MM.1S (cell line): ENCODE measurements around the gene RALY.

Source experiments
- EZH2 ChIP-seq: fragments of 300-600 bp; sonication (generic); optimal IDR thresholded peaks from 2 replicates; pipeline ENCODE3; 2017; ENCODE audit warnings: low read depth, mild to moderate bottlenecking, antibody characterized with exemption, low read length, mixed read lengths
- TF ChIP-seq, protein P1 (sequence below): fragments of 300-600 bp; sonication (generic); IDR thresholded peaks from 2 replicates; pipeline ENCODE4 v1.5.1; 2016; ENCODE audit warnings: antibody characterized with exemption, low read length, mixed read lengths

DNA sequence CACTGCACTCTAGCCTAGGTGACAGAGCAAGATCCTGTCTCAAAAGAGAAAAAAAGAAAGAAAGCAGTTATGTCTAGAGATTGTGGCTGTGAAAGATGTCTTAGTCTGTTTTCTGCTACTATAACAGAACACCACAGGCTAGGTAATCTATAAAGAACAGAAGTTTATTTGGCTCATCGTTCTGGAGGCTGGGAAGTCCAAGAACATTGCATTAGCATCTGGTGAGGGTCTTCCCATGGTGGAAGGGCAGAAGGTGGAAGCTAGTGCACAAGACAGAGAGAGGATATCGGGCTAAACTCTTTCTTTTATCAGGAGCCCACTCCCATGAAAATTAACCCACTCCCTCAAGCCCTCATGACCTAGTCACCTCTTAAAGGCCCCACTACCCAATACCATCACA lies 16.2 kb upstream of the RALY start:
- TF ChIP-seq, protein P1, sequence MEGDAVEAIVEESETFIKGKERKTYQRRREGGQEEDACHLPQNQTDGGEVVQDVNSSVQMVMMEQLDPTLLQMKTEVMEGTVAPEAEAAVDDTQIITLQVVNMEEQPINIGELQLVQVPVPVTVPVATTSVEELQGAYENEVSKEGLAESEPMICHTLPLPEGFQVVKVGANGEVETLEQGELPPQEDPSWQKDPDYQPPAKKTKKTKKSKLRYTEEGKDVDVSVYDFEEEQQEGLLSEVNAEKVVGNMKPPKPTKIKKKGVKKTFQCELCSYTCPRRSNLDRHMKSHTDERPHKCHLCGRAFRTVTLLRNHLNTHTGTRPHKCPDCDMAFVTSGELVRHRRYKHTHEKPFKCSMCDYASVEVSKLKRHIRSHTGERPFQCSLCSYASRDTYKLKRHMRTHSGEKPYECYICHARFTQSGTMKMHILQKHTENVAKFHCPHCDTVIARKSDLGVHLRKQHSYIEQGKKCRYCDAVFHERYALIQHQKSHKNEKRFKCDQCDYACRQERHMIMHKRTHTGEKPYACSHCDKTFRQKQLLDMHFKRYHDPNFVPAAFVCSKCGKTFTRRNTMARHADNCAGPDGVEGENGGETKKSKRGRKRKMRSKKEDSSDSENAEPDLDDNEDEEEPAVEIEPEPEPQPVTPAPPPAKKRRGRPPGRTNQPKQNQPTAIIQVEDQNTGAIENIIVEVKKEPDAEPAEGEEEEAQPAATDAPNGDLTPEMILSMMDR, result no peak
- no peak for TF ChIP-seq EZH2
